K562 (cell line): ENCODE data around the gene MRPS18B. TPM values are rescaled to one million over a fixed set of nuclear protein-coding genes. Genes with fewer than 3 reads are reported as not detected.

Source experiments
- HDGF ChIP-seq: fragments of 450-650 bp; IDR thresholded peaks from 2 replicates; pipeline ENCODE4 v1.6.1; 2016
- IRF2 ChIP-seq: sonication (generic); formaldehyde crosslinking; IDR thresholded peaks from 2 replicates; pipeline ENCODE4 v1.8.1; 2022; ENCODE audit warnings: mild to moderate bottlenecking, missing genetic modification reagents
- MTA1 ChIP-seq: fragments of 450-650 bp; IDR thresholded peaks from 2 replicates; pipeline ENCODE4 v1.6.1; 2017; ENCODE audit warnings: borderline replicate concordance
- MYNN ChIP-seq, 2 experiments: sonication (generic); formaldehyde crosslinking in 1 of 2; IDR thresholded peaks; 2 replicates each; pipeline versions ENCODE4 v1.5.0 to v1.6.1; 2016 to 2020; ENCODE audit warnings: antibody characterized with exemption in 1 of 2, missing genetic modification reagents in 1 of 2
- NEUROD1 ChIP-seq: fragments of 150-350 bp; IDR thresholded peaks from 2 replicates; pipeline ENCODE4 v1.6.1; 2014; ENCODE audit warnings: borderline replicate concordance, low read length, low read depth; ENCODE audit not compliant: partially characterized antibody
- PCBP1 ChIP-seq: fragments of 200-400 bp; formaldehyde crosslinking; IDR thresholded peaks from 2 replicates; pipeline ENCODE4 v1.6.1; 2018; ENCODE audit warnings: mild to moderate bottlenecking, low read depth, low read length; ENCODE audit not compliant: poor library complexity, severe bottlenecking
- POLR2AphosphoS2 ChIP-seq: IDR thresholded peaks from 2 replicates; pipeline ENCODE4 v1.6.1; 2012; ENCODE audit warnings: low read length, improper control_type of control experiment
- ZC3H11A ChIP-seq: IDR thresholded peaks from 2 replicates; pipeline ENCODE4 v1.6.1; 2012; ENCODE audit warnings: low read depth, low read length, improper control_type of control experiment
- ZNF239 ChIP-seq: fragments of 250-450 bp; sonication (Bioruptor Pico); IDR thresholded peaks from 2 replicates; pipeline ENCODE4 v1.4.0; 2020; ENCODE audit warnings: mild to moderate bottlenecking
- ZNF384 ChIP-seq: IDR thresholded peaks from 2 replicates; pipeline ENCODE4 v1.6.1; 2012; ENCODE audit warnings: low read depth, low read length, improper control_type of control experiment
- ZSCAN29 ChIP-seq: fragments of 450-650 bp; IDR thresholded peaks from 2 replicates; pipeline ENCODE4 v1.6.1; 2017
- polyA plus RNA-seq, 8 experiments: library from polyadenylated mRNA; depleted of rRNA in 4 of 8; stranded (reverse) in 5 of 8; unstranded in 3 of 8; fragments of >200 nt; fragmentation: Nextera tagmentation in 2 of 8; fragmentation: Illumina TruSeq in 1 of 8; extraction: Ambion mirVana in 2 of 8; extraction: Trizol in 1 of 8; gene quantifications; 2 replicates each; pipeline versions ENCODE4 v1.2.1 to v1.2.3, GENCODE V29; 2011 to 2014; ENCODE audit warnings: inconsistent platforms in 1 of 8, missing spikeins in 1 of 8
- total RNA-seq, 7 experiments: library from RNA; depleted of rRNA in 6 of 7; stranded (reverse); fragments of >200 nt in 6 of 7; fragmentation: Illumina TruSeq in 2 of 7; extraction: Trizol in 2 of 7; gene quantifications; 2 replicates each; pipeline versions ENCODE4 v1.2.1 to v1.2.3, GENCODE V29; 2011 to 2021; ENCODE audit warnings: low replicate concordance in 1 of 7
- TF ChIP-seq, protein P1 (sequence below), 3 experiments: fragments of 200-800 bp in 1 of 3; fragments of 250-450 bp in 1 of 3; fragments of 450-650 bp in 1 of 3; sonication (Bioruptor Pico) in 1 of 3; sonication (Bioruptor generic) in 1 of 3; formaldehyde crosslinking in 1 of 3; IDR thresholded peaks; 2 replicates each; pipeline versions ENCODE4 v1.6.1 to v1.8.0; 2016 to 2022; ENCODE audit warnings: mild to moderate bottlenecking in 2 of 3, missing genetic modification characterization in 2 of 3, missing compliant biosample characterization in 1 of 3, moderate library complexity in 1 of 3
- TF ChIP-seq, protein P2 (sequence below): fragments of 250-450 bp; sonication (Bioruptor Pico); IDR thresholded peaks from 2 replicates; pipeline ENCODE4 v1.4.0; 2020
- TF ChIP-seq, protein P3 (sequence below): fragments of 250-450 bp; sonication (Bioruptor Pico); IDR thresholded peaks from 2 replicates; pipeline ENCODE4 v1.9.0; 2021; ENCODE audit warnings: mild to moderate bottlenecking
- TF ChIP-seq, protein P4 (sequence below): fragments of 250-450 bp; sonication (Bioruptor Pico); IDR thresholded peaks from 2 replicates; pipeline ENCODE4 v1.5.1; 2021; ENCODE audit warnings: mild to moderate bottlenecking

The MRPS18B gene
- total and polyA plus RNA-seq, 9 of the 15 experiments (the other 6 are each of a cell fraction or from before 2014, with no cell fraction given), result 132 to 383 (median 178) TPM

DNA sequence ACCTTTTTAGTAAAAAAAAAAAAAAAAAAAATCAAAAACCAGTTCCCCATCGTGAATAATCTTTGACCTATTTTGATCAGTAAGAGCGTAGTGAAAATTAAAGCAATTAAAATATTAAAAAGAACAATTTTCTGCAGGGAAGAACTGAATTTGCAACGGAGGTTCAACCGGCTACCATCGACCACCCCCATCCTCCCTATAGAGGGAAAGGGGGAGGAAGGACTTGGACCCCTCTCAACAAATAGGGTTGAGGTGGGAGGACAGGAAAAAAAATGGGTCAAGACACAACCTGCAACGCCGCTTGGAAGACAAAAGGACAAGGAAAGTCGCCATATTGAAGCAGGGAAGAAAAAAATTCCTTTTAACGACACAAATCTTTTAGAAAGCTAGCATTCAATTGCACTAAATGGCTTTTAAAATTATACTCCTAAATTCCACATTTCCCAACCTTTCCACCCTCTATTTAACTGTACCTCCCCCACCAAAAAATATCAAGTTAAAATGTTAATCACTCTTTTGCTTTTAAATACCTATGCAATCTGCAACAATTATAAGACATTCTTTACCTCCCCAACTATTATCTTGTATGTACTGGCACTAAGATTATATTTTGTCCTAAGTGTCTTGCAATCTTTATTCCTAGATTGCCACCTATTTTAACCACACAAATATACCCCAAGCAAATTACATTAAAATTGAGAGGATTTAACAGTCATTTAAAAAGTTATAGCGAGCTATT, 2.3 kb upstream of the MRPS18B start (continued):
- TF ChIP-seq, protein P1, sequence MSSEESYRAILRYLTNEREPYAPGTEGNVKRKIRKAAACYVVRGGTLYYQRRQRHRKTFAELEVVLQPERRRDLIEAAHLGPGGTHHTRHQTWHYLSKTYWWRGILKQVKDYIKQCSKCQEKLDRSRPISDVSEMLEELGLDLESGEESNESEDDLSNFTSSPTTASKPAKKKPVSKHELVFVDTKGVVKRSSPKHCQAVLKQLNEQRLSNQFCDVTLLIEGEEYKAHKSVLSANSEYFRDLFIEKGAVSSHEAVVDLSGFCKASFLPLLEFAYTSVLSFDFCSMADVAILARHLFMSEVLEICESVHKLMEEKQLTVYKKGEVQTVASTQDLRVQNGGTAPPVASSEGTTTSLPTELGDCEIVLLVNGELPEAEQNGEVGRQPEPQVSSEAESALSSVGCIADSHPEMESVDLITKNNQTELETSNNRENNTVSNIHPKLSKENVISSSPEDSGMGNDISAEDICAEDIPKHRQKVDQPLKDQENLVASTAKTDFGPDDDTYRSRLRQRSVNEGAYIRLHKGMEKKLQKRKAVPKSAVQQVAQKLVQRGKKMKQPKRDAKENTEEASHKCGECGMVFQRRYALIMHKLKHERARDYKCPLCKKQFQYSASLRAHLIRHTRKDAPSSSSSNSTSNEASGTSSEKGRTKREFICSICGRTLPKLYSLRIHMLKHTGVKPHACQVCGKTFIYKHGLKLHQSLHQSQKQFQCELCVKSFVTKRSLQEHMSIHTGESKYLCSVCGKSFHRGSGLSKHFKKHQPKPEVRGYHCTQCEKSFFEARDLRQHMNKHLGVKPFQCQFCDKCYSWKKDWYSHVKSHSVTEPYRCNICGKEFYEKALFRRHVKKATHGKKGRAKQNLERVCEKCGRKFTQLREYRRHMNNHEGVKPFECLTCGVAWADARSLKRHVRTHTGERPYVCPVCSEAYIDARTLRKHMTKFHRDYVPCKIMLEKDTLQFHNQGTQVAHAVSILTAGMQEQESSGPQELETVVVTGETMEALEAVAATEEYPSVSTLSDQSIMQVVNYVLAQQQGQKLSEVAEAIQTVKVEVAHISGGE (CRISPR knock-in tag; IDR thresholded peaks at IDR 0.05), result peak in 1 of 3 experiments; percentile 67; a peak in 2 of 6 replicates
- no peak for TF ChIP-seq PCBP1
- TF ChIP-seq, protein P2, sequence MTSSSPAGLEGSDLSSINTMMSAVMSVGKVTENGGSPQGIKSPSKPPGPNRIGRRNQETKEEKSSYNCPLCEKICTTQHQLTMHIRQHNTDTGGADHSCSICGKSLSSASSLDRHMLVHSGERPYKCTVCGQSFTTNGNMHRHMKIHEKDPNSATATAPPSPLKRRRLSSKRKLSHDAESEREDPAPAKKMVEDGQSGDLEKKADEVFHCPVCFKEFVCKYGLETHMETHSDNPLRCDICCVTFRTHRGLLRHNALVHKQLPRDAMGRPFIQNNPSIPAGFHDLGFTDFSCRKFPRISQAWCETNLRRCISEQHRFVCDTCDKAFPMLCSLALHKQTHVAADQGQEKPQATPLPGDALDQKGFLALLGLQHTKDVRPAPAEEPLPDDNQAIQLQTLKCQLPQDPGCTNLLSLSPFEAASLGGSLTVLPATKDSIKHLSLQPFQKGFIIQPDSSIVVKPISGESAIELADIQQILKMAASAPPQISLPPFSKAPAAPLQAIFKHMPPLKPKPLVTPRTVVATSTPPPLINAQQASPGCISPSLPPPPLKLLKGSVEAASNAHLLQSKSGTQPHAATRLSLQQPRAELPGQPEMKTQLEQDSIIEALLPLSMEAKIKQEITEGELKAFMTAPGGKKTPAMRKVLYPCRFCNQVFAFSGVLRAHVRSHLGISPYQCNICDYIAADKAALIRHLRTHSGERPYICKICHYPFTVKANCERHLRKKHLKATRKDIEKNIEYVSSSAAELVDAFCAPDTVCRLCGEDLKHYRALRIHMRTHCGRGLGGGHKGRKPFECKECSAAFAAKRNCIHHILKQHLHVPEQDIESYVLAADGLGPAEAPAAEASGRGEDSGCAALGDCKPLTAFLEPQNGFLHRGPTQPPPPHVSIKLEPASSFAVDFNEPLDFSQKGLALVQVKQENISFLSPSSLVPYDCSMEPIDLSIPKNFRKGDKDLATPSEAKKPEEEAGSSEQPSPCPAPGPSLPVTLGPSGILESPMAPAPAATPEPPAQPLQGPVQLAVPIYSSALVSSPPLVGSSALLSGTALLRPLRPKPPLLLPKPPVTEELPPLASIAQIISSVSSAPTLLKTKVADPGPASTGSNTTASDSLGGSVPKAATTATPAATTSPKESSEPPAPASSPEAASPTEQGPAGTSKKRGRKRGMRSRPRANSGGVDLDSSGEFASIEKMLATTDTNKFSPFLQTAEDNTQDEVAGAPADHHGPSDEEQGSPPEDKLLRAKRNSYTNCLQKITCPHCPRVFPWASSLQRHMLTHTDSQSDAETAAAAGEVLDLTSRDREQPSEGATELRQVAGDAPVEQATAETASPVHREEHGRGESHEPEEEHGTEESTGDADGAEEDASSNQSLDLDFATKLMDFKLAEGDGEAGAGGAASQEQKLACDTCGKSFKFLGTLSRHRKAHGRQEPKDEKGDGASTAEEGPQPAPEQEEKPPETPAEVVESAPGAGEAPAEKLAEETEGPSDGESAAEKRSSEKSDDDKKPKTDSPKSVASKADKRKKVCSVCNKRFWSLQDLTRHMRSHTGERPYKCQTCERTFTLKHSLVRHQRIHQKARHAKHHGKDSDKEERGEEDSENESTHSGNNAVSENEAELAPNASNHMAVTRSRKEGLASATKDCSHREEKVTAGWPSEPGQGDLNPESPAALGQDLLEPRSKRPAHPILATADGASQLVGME (CRISPR knock-in tag), result no peak
- no peak for TF ChIP-seq ZNF239 (CRISPR knock-in tag)
- no peak for TF ChIP-seq ZSCAN29
- TF ChIP-seq MTA1, result no peak
- no peak for TF ChIP-seq POLR2AphosphoS2
- TF ChIP-seq, protein P3, sequence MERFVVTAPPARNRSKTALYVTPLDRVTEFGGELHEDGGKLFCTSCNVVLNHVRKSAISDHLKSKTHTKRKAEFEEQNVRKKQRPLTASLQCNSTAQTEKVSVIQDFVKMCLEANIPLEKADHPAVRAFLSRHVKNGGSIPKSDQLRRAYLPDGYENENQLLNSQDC, result no peak
- no peak for TF ChIP-seq NEUROD1
- no peak for TF ChIP-seq IRF2 (CRISPR knock-in tag)
- TF ChIP-seq MYNN (IDR thresholded peaks at IDR 0.05), result no peak
- no peak for TF ChIP-seq MYNN (CRISPR knock-in tag; IDR thresholded peaks at IDR 0.05)
- 0 out of 2 replicates have a peak, but pooled peaks have one; percentile 19 for TF ChIP-seq HDGF
- TF ChIP-seq, protein P4, sequence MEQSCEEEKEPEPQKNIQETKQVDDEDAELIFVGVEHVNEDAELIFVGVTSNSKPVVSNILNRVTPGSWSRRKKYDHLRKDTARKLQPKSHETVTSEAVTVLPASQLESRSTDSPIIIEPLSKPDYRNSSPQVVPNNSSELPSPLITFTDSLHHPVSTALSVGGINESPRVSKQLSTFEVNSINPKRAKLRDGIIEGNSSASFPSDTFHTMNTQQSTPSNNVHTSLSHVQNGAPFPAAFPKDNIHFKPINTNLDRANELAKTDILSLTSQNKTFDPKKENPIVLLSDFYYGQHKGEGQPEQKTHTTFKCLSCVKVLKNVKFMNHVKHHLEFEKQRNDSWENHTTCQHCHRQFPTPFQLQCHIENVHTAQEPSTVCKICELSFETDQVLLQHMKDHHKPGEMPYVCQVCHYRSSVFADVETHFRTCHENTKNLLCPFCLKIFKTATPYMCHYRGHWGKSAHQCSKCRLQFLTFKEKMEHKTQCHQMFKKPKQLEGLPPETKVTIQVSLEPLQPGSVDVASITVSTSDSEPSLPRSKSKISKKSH (CRISPR knock-in tag), result peak; percentile 29; the same call in 1 of the 2 replicates
- TF ChIP-seq ZNF384, result peak; percentile 60
- no peak for TF ChIP-seq ZC3H11A
